Upper lobe of left lung (tissue), 4 donors: ENCODE results near the gene TSPAN11.

Experiments used
- EP300 ChIP-seq, 4 donors: sonication (generic); formaldehyde crosslinking; IDR thresholded peaks; one replicate each; pipeline ENCODE4 v1.5.1; 2017; ENCODE audit warnings: antibody characterized with exemption in 4 of 4, control low read depth in 2 of 4
- TF ChIP-seq, protein P1 (sequence below), 6 experiments: fragments of 450-650 bp in 4 of 6; fragments of 200-600 bp in 2 of 6; sonication (generic) in 2 of 6; IDR thresholded peaks; one replicate each; pipeline ENCODE4 v1.5.1; 2016 to 2019; ENCODE audit warnings: antibody characterized with exemption in 6 of 6

DNA sequence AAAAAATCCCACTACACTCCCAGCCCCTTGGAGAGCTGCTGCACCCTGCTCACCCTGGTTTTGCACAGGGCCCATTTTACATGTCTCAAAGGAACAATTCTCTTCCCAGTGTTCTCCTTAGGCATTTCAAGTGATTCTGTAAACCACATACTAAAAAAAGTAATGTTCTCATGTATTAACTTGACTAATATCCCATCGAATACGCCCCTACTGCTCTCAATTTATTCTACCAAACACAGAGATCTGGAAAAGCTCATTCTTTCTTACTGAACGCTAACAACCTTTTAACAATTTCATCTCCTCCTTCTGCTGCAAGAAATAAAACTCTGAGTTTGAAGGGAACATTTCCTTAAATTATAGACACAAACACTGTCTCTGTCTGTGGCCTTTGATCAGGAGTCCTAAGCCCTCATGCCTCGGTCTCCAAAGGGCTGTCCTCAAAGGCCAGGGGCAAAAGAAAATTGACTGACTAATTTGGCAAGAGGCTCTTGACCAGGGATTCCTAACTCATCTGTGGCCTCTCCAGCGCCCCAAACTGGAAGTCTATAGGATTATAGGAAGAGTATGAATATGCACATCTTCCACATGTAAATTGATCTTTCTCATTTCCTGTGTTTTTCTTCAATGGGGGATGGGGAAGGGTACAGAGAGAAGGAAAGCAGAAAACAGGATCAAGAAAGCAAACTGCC, 17.1 kb upstream of the TSPAN11 start:
- TF ChIP-seq, protein P1, sequence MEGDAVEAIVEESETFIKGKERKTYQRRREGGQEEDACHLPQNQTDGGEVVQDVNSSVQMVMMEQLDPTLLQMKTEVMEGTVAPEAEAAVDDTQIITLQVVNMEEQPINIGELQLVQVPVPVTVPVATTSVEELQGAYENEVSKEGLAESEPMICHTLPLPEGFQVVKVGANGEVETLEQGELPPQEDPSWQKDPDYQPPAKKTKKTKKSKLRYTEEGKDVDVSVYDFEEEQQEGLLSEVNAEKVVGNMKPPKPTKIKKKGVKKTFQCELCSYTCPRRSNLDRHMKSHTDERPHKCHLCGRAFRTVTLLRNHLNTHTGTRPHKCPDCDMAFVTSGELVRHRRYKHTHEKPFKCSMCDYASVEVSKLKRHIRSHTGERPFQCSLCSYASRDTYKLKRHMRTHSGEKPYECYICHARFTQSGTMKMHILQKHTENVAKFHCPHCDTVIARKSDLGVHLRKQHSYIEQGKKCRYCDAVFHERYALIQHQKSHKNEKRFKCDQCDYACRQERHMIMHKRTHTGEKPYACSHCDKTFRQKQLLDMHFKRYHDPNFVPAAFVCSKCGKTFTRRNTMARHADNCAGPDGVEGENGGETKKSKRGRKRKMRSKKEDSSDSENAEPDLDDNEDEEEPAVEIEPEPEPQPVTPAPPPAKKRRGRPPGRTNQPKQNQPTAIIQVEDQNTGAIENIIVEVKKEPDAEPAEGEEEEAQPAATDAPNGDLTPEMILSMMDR (IDR thresholded peaks at IDR 0.05): no peak
- TF ChIP-seq EP300 (IDR thresholded peaks at IDR 0.05): no peak
